Measurements from ENCODE around the gene TRIP6.

DNA sequence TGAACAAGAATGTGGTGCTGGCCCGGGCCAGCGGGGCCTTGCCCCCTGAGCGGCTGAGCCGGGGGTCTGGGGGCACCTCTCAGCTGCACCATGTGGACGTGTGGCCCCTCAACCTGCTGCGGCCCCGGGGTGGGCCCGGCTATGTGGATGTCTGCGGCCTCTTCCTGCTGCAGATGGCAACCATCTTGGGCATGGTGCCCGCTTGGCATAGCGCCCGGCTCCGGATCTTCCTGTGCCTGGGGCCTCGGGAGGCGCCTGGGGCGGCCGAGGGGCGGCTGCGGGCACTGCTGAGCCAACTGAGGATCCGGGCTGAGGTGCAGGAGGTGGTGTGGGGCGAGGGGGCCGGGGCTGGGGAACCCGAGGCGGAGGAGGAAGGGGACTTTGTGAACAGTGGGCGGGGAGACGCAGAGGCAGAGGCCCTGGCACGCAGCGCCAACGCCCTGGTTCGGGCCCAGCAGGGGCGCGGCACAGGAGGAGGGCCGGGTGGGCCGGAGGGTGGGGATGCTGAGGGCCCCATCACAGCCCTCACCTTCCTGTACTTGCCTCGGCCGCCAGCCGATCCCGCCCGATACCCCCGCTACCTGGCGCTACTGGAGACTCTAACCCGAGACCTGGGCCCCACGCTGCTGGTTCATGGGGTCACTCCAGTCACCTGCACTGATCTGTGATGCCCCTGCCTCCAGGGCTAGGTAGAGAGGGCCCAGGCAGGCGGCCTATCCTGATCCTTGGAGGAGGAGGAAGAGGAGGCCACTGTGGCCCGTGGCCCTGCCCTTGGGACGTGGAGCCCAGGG lies 1.1 kb upstream of the TRIP6 start:
- TF ChIP-seq CTCF (IDR thresholded peaks at IDR 0.05), result no peak
- no peak for TF ChIP-seq EZH2phosphoT487 (IDR thresholded peaks at IDR 0.05)

Measured in neural progenitor cell (in vitro differentiated cells).